ACC112 (cell line): ENCODE data around the gene NTF3.

Experiments used
- H2AFZ ChIP-seq: fragments of 200-600 bp; sonication (generic); one replicate; pipeline ENCODE4 v1.6.0; 2017; ENCODE audit warnings: antibody characterized with exemption, low read length; ENCODE audit not compliant: unreplicated experiment
- H3K27ac ChIP-seq: fragments of 200-600 bp; sonication (generic); 2 replicates; pipeline ENCODE4 v1.5.1; 2014; ENCODE audit warnings: low read depth, mild to moderate bottlenecking, antibody characterized with exemption, low read length, moderate library complexity
- H3K27me3 ChIP-seq: fragments of 200-600 bp; sonication (generic); 2 replicates; pipeline ENCODE4 v1.6.1; 2014; ENCODE audit warnings: mild to moderate bottlenecking, antibody characterized with exemption, low read length, moderate library complexity, mixed read lengths; ENCODE audit not compliant: insufficient read depth
- H3K36me3 ChIP-seq: fragments of 200-600 bp; sonication (generic); 2 replicates; pipeline ENCODE4 v1.6.1; 2016; ENCODE audit warnings: mild to moderate bottlenecking, antibody characterized with exemption, low read length, moderate library complexity, mixed read lengths; ENCODE audit not compliant: insufficient read depth
- H3K4me1 ChIP-seq: fragments of 200-600 bp; sonication (generic); one replicate; pipeline ENCODE4 v1.6.1; 2016; ENCODE audit warnings: low read length, mixed read lengths; ENCODE audit not compliant: insufficient read depth, unreplicated experiment, control insufficient read depth
- H3K4me3 ChIP-seq: fragments of 200-600 bp; sonication (generic); 2 replicates; pipeline ENCODE4 v1.5.1; 2014; ENCODE audit warnings: mild to moderate bottlenecking, low read depth, low read length
- H3K79me2 ChIP-seq: fragments of 200-600 bp; sonication (generic); one replicate; pipeline ENCODE4 v1.6.0; 2016; ENCODE audit warnings: low read length; ENCODE audit not compliant: control insufficient read depth, unreplicated experiment, insufficient read depth

The NTF3 gene

DNA sequence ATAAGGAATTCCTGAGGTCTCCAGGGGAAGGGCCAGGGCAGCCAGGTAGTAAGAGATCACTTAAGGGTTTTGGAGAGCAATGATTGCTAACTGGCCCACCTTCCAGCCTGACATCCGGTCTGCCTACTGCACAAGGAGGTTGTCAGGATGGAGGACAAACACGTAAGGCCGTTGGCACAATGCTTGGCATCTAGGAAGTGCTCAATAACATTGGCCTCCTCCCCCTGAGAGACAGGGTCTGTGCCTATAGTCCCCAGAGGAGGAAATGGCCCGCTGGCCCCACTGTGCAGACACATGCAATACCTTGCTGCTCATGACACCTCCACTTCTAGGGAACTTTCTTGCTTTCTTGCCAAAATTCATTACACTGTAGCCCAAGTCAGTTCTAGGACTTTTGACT is 73.2 kb downstream of the NTF3 start:
- Histone ChIP-seq H3K27ac (no peak overlapping the region), H3K27me3 (no peaks in the 10 kb centered on the region), H3K4me3 (no peak overlapping the region), H2AFZ (no peak overlapping the region), H3K79me2 (no peaks in the 10 kb centered on the region), H3K36me3 (no peaks in the 10 kb centered on the region), H3K4me1 (no peaks in the 10 kb centered on the region)

DNA sequence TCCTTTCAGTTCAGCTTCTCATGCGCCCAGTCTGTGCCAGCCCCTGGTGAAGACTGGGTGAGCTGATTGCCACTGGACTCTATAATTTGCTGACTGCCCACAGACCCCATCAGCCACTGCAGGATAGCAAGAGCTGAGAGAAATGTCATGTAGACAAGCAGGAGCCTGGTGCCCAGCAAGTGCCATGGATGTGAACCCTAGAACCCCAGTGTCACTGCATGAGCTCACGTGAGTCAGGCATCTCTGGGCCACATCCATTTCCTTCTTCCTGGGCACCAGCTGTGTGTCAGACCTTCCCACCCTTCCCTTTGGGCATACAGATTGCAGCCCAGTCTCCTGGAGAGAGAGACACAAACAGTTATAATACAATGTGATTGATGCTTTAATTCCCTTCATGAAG is 73.8 kb downstream of the NTF3 start:
- Histone ChIP-seq H3K27me3 (no peaks in the 10 kb centered on the region), H3K36me3 (no peaks in the 10 kb centered on the region), H2AFZ (no peak overlapping the region), H3K79me2 (no peaks in the 10 kb centered on the region), H3K27ac (no peak overlapping the region), H3K4me1 (no peaks in the 10 kb centered on the region), H3K4me3 (no peak overlapping the region)

DNA sequence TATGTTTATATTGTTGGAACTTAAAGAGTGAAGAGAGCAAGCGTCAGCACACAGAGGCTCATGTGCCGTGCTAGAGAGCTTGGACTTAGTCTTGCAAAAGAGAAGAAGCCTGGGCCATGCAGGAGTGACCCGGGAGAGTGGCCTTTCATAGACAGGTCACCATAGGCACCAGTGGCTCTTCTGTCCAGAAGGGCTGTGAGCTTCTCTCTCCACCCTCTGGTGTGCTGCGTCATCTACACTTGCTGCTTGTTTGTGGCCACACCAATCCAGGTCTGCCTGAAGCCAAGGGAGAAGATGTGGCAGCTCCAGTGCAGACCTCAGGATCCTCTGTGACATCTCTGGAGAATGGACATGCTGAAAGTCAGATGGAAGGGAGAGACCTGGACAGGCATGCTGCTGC is 74.4 kb downstream of the NTF3 start:
- Histone ChIP-seq H3K36me3 (no peaks in the 10 kb centered on the region), H3K4me1 (no peaks in the 10 kb centered on the region), H2AFZ (no peak overlapping the region), H3K79me2 (no peaks in the 10 kb centered on the region), H3K4me3 (no peak overlapping the region), H3K27ac (no peak overlapping the region), H3K27me3 (no peaks in the 10 kb centered on the region)

- Histone ChIP-seq H2AFZ (no peak overlapping the region), H3K4me3 (no peak overlapping the region), H3K36me3 (no peaks in the 10 kb centered on the region), H3K27ac (no peak overlapping the region), H3K4me1 (no peaks in the 10 kb centered on the region), H3K27me3 (no peaks in the 10 kb centered on the region), H3K79me2 (no peaks in the 10 kb centered on the region)
Measured at GRCh38 chr12:5506821-5507231, 74.9 kb downstream of the NTF3 start.

- Histone ChIP-seq H3K27ac (no peak overlapping the region), H3K36me3 (no peaks in the 10 kb centered on the region), H3K79me2 (no peaks in the 10 kb centered on the region), H2AFZ (no peak overlapping the region), H3K4me3 (no peak overlapping the region), H3K4me1 (no peaks in the 10 kb centered on the region), H3K27me3 (no peaks in the 10 kb centered on the region)
Measured at GRCh38 chr12:5507401-5507935, 75.6 kb downstream of the NTF3 start.

- Histone ChIP-seq H2AFZ (no peak overlapping the region), H3K4me3 (no peak overlapping the region), H3K36me3 (no peaks in the 10 kb centered on the region), H3K4me1 (no peaks in the 10 kb centered on the region), H3K27me3 (no peaks in the 10 kb centered on the region), H3K27ac (no peak overlapping the region), H3K79me2 (no peaks in the 10 kb centered on the region)
Measured at GRCh38 chr12:5507944-5508343, 76.0 kb downstream of the NTF3 start.

GRCh38 chr12:5509102-5509501 is 77.2 kb downstream of the NTF3 start:
- no peaks in the 10 kb centered on the region for H3K4me1 ChIP-seq
- no peak overlapping the region for H3K4me3 ChIP-seq
- H3K79me2 ChIP-seq = no peaks in the 10 kb centered on the region
- no peak overlapping the region for H2AFZ ChIP-seq
- H3K27ac ChIP-seq = no peak overlapping the region
- H3K27me3 ChIP-seq = no peaks in the 10 kb centered on the region
- H3K36me3 ChIP-seq = no peaks in the 10 kb centered on the region

GRCh38 chr12:5509557-5509956 is 77.6 kb downstream of the NTF3 start:
- Histone ChIP-seq H3K79me2 (no peaks in the 10 kb centered on the region), H3K27me3 (no peaks in the 10 kb centered on the region), H3K4me1 (no peaks in the 10 kb centered on the region), H3K27ac (no peak overlapping the region), H3K4me3 (no peak overlapping the region), H3K36me3 (no peaks in the 10 kb centered on the region), H2AFZ (no peak overlapping the region)

DNA sequence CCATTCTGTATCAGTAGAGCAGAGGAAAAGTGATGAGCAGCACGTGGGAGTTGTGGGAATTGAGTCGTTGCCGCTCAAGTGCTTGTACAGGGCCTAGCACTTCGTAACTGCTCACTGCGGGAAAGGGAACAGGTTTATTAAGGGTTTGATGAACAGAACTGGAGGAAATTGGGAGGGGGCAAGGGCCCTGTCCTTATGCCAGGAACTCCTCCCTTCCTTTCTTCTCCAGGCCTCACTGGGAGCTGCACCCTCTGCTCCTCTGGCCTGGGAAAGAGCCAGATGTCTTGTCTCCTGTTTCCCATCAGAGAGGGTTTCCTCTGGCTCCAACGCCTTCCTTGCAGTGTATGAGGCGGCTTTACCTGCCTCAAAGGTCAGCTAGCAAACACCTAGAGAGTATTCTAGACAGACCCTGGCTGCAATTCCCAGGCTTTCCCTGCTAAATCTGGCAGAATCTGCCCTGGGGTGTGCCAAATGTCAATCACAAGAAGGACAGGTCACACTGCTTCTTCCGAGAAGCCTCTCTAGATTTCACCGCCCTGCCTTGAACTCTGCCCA is 78.4 kb downstream of the NTF3 start:
- Histone ChIP-seq H3K4me3 (no peak overlapping the region), H3K79me2 (no peaks in the 10 kb centered on the region), H3K4me1 (no peaks in the 10 kb centered on the region), H3K36me3 (no peaks in the 10 kb centered on the region), H3K27me3 (no peaks in the 10 kb centered on the region), H2AFZ (no peak overlapping the region), H3K27ac (no peak overlapping the region)

DNA sequence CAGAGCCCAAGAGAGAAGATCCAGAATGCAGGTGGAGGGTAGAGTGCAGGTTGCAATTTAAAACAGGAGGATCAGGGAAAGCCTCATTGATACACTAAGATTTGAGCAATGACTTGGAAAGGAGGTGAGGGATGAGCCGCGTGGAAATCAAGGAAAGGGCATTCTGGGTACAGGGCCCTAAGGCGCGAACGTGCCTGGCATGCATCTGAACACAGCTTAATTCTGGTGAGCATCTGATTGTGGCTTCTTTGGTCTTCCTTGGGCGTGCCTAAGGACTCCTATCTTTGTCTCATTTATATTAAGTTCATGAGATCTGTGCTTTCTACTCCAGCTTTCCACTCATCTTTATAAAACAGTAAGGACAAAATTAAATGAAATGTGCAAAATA is 79.3 kb downstream of the NTF3 start:
- no peaks in the 10 kb centered on the region for H3K27me3 ChIP-seq
- no peaks in the 10 kb centered on the region for H3K4me1 ChIP-seq
- no peaks in the 10 kb centered on the region for H3K36me3 ChIP-seq
- H3K79me2 ChIP-seq = no peaks in the 10 kb centered on the region
- no peak overlapping the region for H3K27ac ChIP-seq
- no peak overlapping the region for H2AFZ ChIP-seq
- no peak overlapping the region for H3K4me3 ChIP-seq

DNA sequence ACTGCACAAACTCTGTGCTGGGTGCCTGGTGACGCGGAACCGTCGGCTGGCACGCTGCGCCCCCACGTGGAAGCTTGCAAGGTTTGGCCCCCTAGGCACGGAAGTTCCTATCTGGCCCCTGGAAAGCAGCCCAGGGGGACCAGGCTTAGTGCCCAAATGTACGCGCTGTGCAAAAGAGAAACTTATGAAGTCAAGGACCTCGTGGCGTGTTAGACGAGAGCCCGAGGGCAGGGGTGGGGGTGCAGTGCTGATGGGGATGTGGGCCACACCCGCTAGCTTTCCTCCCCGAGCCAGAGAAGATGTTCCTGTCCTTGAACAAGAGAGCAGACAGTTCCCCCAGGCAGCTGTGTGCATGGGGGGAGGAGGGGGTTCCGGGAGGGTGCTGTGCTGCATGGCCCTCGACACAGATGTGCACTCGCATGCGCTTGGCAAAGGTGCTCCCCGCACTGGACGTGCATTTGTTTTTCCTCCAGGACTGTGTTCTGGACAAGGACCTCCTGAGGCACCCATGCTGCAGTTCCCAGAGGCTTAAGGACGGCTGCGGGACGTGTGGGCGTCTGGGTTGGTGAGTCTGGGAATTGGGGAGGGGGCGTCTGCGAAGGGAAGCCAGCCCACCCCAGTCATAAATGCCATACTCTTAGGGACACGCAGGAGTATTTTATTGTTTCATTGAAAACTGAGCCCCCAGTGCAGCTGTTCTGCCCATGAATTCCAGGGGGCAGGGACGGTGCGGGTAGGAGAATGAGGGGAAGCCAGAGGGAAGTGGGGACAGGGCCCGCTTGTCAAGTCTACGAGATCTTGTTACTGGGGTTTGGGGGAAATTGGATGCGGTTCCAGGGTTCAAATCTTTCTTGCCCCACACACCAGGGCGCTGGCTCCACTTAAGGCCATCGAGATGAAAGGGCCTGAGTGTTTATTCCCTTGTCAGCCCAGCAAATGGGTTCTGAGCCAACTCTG is 80.0 kb downstream of the NTF3 start:
- Histone ChIP-seq H3K27ac (no peak overlapping the region), H2AFZ (no peak overlapping the region), H3K36me3 (no peaks in the 10 kb centered on the region), H3K27me3 (no peaks in the 10 kb centered on the region), H3K79me2 (no peaks in the 10 kb centered on the region), H3K4me1 (no peaks in the 10 kb centered on the region), H3K4me3 (no peak overlapping the region)
